ENCODE results near the gene RPL9.
"Not testable (repeated sequence)": the region's sequence is repeated elsewhere in the genome, so short reads cannot be mapped to it uniquely, and the experiment has no call there.

RPL9 gene

DNA sequence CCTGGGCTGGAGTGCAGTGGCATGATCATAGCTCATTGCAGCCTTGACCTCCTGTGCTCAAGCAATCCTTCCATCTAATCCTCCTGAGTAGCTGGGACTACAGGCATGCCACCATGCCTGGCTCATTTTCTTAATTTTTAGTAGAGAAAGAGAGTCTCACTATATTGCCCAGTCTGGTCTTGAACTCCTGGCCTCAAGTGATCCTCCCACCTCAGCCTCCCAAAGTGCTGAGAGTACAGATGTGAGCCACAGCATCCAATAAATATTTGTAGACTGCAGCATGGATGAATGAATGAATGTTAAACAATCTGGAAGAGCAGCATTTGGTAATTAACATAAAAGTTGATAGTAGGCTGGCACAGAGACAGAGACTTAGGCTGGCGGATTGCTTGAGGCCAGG lies 32.0 kb downstream of the RPL9 start:
- peaks cover 8% of the 10 kb centered on the region for H3K27me3 Mint-ChIP-seq (ENCODE audit: low read depth)
- H3K27ac Mint-ChIP-seq = no peak overlapping the region
- H3K36me3 Mint-ChIP-seq (ENCODE audit: low read depth) = no peaks in the 10 kb centered on the region
- no peaks in the 10 kb centered on the region for H3K9me3 Mint-ChIP-seq
- no peak overlapping the region for H3K4me3 Mint-ChIP-seq
- H3K4me1 Mint-ChIP-seq (ENCODE audit: low read depth) = no peaks in the 10 kb centered on the region
- DNase-seq (ENCODE audit: low spot score) = no peak

DNA sequence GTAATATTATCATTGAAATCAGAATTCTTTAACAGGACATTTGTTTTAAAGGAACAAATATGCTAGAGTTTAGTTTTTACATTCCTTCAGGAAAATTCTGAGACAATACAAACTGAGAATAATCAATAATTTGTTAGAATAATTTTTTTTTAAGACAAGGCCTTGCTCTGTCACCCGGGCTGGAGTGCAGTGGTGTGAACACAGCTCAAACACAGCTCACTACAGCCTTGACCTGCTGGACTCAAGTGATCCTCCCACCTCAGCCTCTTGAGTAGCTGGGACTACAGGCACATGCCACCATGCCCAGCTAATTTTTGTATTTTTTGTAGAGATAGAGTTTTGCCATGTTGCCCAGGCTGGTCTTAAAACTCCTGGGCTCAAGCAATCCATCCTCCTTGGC lies 33.4 kb downstream of the RPL9 start:
- H3K36me3 Mint-ChIP-seq (ENCODE audit: low read depth); H3K4me3 Mint-ChIP-seq; H3K27ac Mint-ChIP-seq; H3K9me3 Mint-ChIP-seq; H3K4me1 Mint-ChIP-seq (ENCODE audit: low read depth); H3K27me3 Mint-ChIP-seq (ENCODE audit: low read depth); DNase-seq (ENCODE audit: low spot score): not testable (repeated sequence)

DNA sequence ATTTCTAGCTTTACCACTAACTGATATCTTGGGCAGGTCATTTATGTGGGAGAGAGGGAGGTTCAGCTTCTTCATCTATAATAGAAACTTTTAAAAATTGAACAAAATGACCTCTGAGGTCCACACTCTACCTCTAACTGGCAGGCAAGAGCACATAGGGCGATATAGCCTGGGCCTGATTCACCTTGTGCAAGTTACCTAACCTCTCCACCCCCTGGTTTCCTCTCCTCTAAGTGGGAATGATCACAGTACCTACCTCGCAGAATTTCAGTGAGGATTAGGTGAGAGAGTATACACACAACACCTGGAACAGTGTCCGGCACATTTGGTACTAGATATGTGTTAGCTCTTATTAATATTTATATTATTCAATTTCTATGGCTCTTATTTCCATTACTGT lies 36.5 kb downstream of the RPL9 start:
- no peak for DNase-seq (ENCODE audit: low spot score)
- Mint-ChIP-seq H3K4me3 (no peak overlapping the region), H3K4me1 (ENCODE audit: low read depth) (no peaks in the 10 kb centered on the region)

DNA sequence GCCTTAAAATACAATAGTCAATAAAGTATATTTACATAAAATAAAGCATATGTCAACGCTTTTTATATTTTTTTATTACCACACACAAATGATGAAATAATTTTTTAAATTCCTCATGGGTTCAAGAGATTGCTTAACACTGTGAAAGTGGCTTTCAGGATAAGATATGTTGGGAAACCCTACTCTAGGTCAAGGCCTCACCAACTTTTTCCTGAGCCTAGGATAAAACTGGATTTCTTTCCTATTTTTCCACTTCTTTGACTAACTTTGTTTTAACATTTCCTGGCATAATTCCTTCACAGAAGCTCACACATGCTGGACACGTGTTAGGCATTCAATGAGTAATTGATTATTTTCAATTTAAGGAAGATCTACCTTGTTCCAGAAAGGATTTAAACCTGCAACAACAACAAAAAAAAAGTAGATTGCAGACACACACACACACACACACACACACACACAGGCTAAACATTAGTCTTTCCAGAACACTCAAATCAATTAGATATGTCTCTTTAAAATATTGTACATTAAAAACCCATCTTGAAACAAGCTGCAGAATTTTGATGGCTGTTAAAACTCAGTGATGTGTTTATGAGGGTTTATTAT lies 42.9 kb downstream of the RPL9 start:
- Mint-ChIP-seq H3K4me3 (no peak overlapping the region), H3K36me3 (ENCODE audit: low read depth) (no peaks in the 10 kb centered on the region), H3K9me3 (no peaks in the 10 kb centered on the region), H3K27me3 (ENCODE audit: low read depth) (no peaks in the 10 kb centered on the region), H3K4me1 (ENCODE audit: low read depth) (no peaks in the 10 kb centered on the region), H3K27ac (no peak overlapping the region)
- no peak for DNase-seq (ENCODE audit: low spot score)

More for the DNA sequence above, 36.5 kb downstream of the RPL9 start:
- Mint-ChIP-seq H3K27me3 (ENCODE audit: low read depth) (no peaks in the 10 kb centered on the region), H3K27ac (no peak overlapping the region), H3K9me3 (no peaks in the 10 kb centered on the region), H3K36me3 (ENCODE audit: low read depth) (no peaks in the 10 kb centered on the region)

DNA sequence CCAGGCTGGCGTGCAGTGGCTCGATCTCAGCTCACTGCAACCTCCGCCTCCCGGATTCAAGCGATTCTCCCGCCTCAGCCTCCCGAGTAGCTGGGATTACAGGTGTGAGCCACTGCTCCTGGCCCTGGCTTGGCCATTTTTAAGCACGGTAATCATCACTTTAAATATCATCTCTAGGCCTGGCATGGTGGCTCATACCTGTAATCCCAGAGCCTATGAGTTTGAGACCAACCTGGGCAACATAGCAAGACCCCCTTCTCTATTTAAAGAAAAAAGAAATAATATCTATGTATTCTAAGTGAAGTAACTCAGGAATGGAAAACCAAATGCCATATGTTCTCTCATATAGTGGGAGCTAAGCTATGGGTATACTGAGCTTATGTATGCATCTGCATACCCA lies 47.2 kb downstream of the RPL9 start:
- H3K4me1 Mint-ChIP-seq (ENCODE audit: low read depth); H3K36me3 Mint-ChIP-seq (ENCODE audit: low read depth); H3K9me3 Mint-ChIP-seq: not testable (repeated sequence)

DNA sequence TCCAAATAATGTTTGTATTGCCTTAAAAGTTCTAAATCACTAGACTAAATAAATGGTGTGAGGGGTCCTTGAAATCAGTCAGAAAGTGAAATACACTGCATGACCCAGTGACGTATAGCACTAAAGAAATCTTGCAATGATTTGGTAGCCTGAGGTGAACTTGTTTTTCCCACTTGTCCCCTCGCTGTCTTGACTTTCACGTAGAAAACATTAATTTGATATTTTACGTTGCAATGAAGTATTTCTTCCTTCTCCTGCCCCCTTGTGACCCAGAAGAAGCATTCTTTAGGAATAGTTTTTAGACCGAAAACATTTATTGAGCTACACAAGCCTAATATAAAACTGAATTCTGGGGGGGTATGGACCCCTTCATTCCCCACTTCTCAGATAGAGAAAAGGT lies 48.3 kb downstream of the RPL9 start:
- H3K9me3 Mint-ChIP-seq = no peaks in the 10 kb centered on the region
- H3K36me3 Mint-ChIP-seq (ENCODE audit: low read depth) = no peaks in the 10 kb centered on the region
- peaks cover 9% of the 10 kb centered on the region for H3K27me3 Mint-ChIP-seq (ENCODE audit: low read depth)
- no peaks in the 10 kb centered on the region for H3K4me1 Mint-ChIP-seq (ENCODE audit: low read depth)
- DNase-seq (ENCODE audit: low spot score) = no peak
- no peak overlapping the region for H3K4me3 Mint-ChIP-seq
- no peak overlapping the region for H3K27ac Mint-ChIP-seq

More for the DNA sequence above, 47.2 kb downstream of the RPL9 start:
- not testable (repeated sequence) for H3K27ac Mint-ChIP-seq; H3K27me3 Mint-ChIP-seq (ENCODE audit: low read depth); DNase-seq (ENCODE audit: low spot score); H3K4me3 Mint-ChIP-seq

DNA sequence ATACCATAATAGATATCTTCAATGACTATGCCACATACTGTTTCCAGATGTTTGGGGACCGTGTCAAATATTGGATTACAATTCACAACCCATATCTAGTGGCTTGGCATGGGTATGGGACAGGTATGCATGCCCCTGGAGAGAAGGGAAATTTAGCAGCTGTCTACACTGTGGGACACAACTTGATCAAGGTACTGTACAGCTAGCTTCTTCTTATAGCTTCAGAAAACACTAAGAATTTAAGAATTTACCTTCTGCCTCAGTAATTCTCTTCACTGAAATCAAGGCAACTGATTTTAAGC lies 51.2 kb downstream of the RPL9 start:
- peaks cover 9% of the 10 kb centered on the region for H3K27me3 Mint-ChIP-seq (ENCODE audit: low read depth)
- H3K4me1 Mint-ChIP-seq (ENCODE audit: low read depth) = no peaks in the 10 kb centered on the region
- H3K4me3 Mint-ChIP-seq = no peak overlapping the region
- H3K9me3 Mint-ChIP-seq = no peaks in the 10 kb centered on the region
- DNase-seq (ENCODE audit: low spot score) = no peak
- no peak overlapping the region for H3K27ac Mint-ChIP-seq
- H3K36me3 Mint-ChIP-seq (ENCODE audit: low read depth) = no peaks in the 10 kb centered on the region

DNA sequence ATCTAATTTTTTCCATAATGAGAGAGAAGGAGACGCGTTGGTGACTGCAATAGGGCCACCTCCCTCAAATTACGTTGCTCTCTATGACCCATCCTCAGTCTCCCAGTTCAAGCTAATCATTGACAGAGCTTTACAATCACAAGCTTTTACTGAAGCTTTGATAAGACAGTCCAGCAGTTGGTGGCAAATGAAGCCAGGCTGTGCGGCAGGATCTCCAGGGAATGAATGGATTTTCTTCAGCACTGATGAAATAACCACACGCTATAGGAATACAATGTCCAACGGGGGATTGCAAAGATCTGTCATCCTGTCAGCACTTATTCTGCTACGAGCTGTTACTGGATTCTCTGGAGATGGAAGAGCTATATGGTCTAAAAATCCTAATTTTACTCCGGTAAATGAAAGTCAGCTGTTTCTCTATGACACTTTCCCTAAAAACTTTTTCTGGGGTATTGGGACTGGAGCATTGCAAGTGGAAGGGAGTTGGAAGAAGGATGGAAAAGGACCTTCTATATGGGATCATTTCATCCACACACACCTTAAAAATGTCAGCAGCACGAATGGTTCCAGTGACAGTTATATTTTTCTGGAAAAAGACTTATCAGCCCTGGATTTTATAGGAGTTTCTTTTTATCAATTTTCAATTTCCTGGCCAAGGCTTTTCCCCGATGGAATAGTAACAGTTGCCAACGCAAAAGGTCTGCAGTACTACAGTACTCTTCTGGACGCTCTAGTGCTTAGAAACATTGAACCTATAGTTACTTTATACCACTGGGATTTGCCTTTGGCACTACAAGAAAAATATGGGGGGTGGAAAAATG lies 51.7 kb downstream of the RPL9 start, which contains the start of gene KLB:
Gene KLB (plus strand): TSS at position 168 of the 821 bp plus-strand sequence. CDS start 20 bp downstream, at position 188.
- no peaks in the 10 kb centered on the region for H3K36me3 Mint-ChIP-seq (ENCODE audit: low read depth)
- no peak for DNase-seq (ENCODE audit: low spot score)
- no peak within 1 kb of the TSS for H3K27ac Mint-ChIP-seq
- no peaks in the 10 kb centered on the region for H3K4me1 Mint-ChIP-seq (ENCODE audit: low read depth)
- H3K9me3 Mint-ChIP-seq = no peaks in the 10 kb centered on the region
- peaks cover 9% of the 10 kb centered on the region for H3K27me3 Mint-ChIP-seq (ENCODE audit: low read depth)
- H3K4me3 Mint-ChIP-seq = no peak within 1 kb of the TSS
